Neural cell (in vitro differentiated cells): ENCODE measurements around the gene CD2AP.

Experiments
- EP300 ChIP-seq: fragments of 450-650 bp; conservative IDR thresholded peaks from 2 replicates; pipeline ENCODE4 v1.6.1; 2014; ENCODE audit warnings: antibody characterized with exemption, mild to moderate bottlenecking, moderate library complexity; ENCODE audit not compliant: poor library complexity, severe bottlenecking
- SMC3 ChIP-seq: fragments of 450-650 bp; conservative IDR thresholded peaks from 2 replicates; pipeline ENCODE4 v1.6.1; 2014; ENCODE audit warnings: antibody characterized with exemption, mild to moderate bottlenecking, moderate library complexity; ENCODE audit not compliant: poor library complexity

GRCh38 chr6:47476781-47477496 lies 650 bp upstream of the CD2AP start:
- TF ChIP-seq SMC3 (no peak), EP300 (no peak)
